A549 (cell line): ENCODE measurements around the gene GXYLT1.

Experiments
- CTCF ChIP-seq: fragments of >200 bp; sonication (Bioruptor Twin); formaldehyde crosslinking; IDR thresholded peaks from 3 replicates; pipeline ENCODE4 v1.5.1; 2016
- EP300 ChIP-seq, 2 experiments: fragments of >200 bp; sonication (Bioruptor Twin); formaldehyde crosslinking; IDR thresholded peaks; 2 replicates in 1 of 2; 3 replicates in 1 of 2; pipeline ENCODE4 v1.6.1; 2016 to 2017
- JUN ChIP-seq, 2 experiments: fragments of >200 bp; sonication (Bioruptor Twin); formaldehyde crosslinking; IDR thresholded peaks; 2 replicates in 1 of 2; 3 replicates in 1 of 2; pipeline ENCODE4 v1.6.1; 2016 to 2017
- MYC ChIP-seq: IDR thresholded peaks from 2 replicates; pipeline ENCODE4 v1.6.1; 2012; ENCODE audit warnings: mild to moderate bottlenecking, inconsistent platforms, low read length, improper control_type of control experiment, borderline replicate concordance
- RNF2 ChIP-seq: fragments of 200-600 bp; sonication (generic); IDR thresholded peaks from 2 replicates; pipeline ENCODE4 v1.6.1; 2016; ENCODE audit warnings: low read depth, mild to moderate bottlenecking, antibody characterized with exemption, moderate library complexity, borderline replicate concordance

GRCh38 chr12:42144408-42145196 is at the start of gene GXYLT1:
- TF ChIP-seq RNF2, result no peak
- TF ChIP-seq MYC, result no peak
- TF ChIP-seq EP300 (IDR thresholded peaks at IDR 0.05), result no peak
- peak; percentile 63 to 84; a peak in 4 of 5 replicates for TF ChIP-seq JUN (IDR thresholded peaks at IDR 0.05)
- no peak for TF ChIP-seq CTCF
